A549 (cell line): Measurements from ENCODE around the gene PPP1R9B. TPM values are rescaled to one million over a fixed set of nuclear protein-coding genes. Genes with fewer than 3 reads are reported as not detected.

Experiments used
- ATAC-seq, 2 experiments: fragments of 200-7000 bp in 1 of 2; fragments of >200 bp in 1 of 2; cut with Nextera tagmentation in 1 of 2; cut with Tn5 transposase in 1 of 2; 3 replicates each; pipeline versions ENCODE4 v1.8.0 to v1.9.1; 2018 to 2020; ENCODE audit warnings: mild to moderate bottlenecking in 1 of 2, moderate library complexity in 1 of 2
- CTCF ChIA-PET: fragments of 300-600 bp; sonication (Branson Sonifier 250); formaldehyde crosslinking; extraction: SDS; loops from one replicate; lab custom pipeline; 2021; ENCODE audit warnings: antibody characterized with exemption, inconsistent platforms; lab: Yijun Ruan, JAX
- POLR2A ChIA-PET: fragments of 350-600 bp; formaldehyde crosslinking; extraction: SDS; loops from one replicate; lab custom pipeline; 2021; ENCODE audit warnings: antibody characterized with exemption, inconsistent platforms; lab: Yijun Ruan, JAX
- DNase-seq, 2 experiments: peaks; one replicate each; pipeline versions ENCODE4 v3.0.0 to v3.0.0-alpha.2; 2011 to 2016; ENCODE audit warnings: low read depth in 1 of 2, low spot score in 1 of 2
- FAIRE-seq: peaks from 2 replicates; lab custom pipeline; 2011; peaks lifted over from hg19 to GRCh38; lab: Jason Lieb, UNC
- H3K27ac ChIP-seq, 2 experiments: fragments of >200 bp; sonication (Bioruptor Twin); formaldehyde crosslinking; 3 replicates each; pipeline ENCODE4 v1.5.1; 2016 to 2017
- H3K4me1 ChIP-seq: fragments of >200 bp; sonication (Bioruptor Twin); formaldehyde crosslinking; 3 replicates; pipeline ENCODE4 v1.6.1; 2016
- H3K4me2 ChIP-seq: fragments of >200 bp; sonication (Bioruptor Twin); formaldehyde crosslinking; 3 replicates; pipeline ENCODE4 v1.6.1; 2016
- H3K4me3 ChIP-seq: fragments of >200 bp; sonication (Bioruptor Twin); formaldehyde crosslinking; 3 replicates; pipeline ENCODE4 v1.5.1; 2016
- H3K9me3 ChIP-seq: fragments of >200 bp; sonication (Bioruptor Twin); formaldehyde crosslinking; 3 replicates; pipeline ENCODE4 v1.6.1; 2016
- ATOH8 ChIP-seq: fragments of 250-450 bp; sonication (Bioruptor Pico); IDR thresholded peaks from 2 replicates; pipeline ENCODE4 v1.5.0; 2020; ENCODE audit warnings: low read depth, mild to moderate bottlenecking, moderate library complexity
- BCL3 ChIP-seq: fragments of >200 bp; sonication (Bioruptor Twin); formaldehyde crosslinking; IDR thresholded peaks from 3 replicates; pipeline ENCODE4 v1.6.1; 2016
- BHLHE40 ChIP-seq: IDR thresholded peaks from 2 replicates; pipeline ENCODE4 v1.6.1; 2012; ENCODE audit warnings: low read depth, low read length, inconsistent platforms
- CHD4 ChIP-seq: fragments of 200-600 bp; sonication (generic); IDR thresholded peaks from 2 replicates; pipeline ENCODE4 v1.6.1; 2016; ENCODE audit warnings: antibody characterized with exemption, mild to moderate bottlenecking, borderline replicate concordance
- E2F6 ChIP-seq: IDR thresholded peaks from 2 replicates; pipeline ENCODE4 v1.6.1; 2012; ENCODE audit warnings: low read depth, borderline replicate concordance
- EHF ChIP-seq: fragments of 250-450 bp; sonication (Bioruptor Pico); IDR thresholded peaks from 2 replicates; pipeline ENCODE4 v1.5.0; 2020; ENCODE audit warnings: mild to moderate bottlenecking
- EHMT2 ChIP-seq: fragments of 200-600 bp; sonication (generic); IDR thresholded peaks from 2 replicates; pipeline ENCODE4 v1.6.1; 2016; ENCODE audit warnings: antibody characterized with exemption, low read depth, mild to moderate bottlenecking, moderate library complexity
- ELK1 ChIP-seq: fragments of 150-350 bp; IDR thresholded peaks from 2 replicates; pipeline ENCODE4 v1.6.1; 2014; ENCODE audit warnings: low read depth, mild to moderate bottlenecking, low read length
- FOXS1 ChIP-seq: fragments of 250-450 bp; sonication (Bioruptor Pico); IDR thresholded peaks from 2 replicates; pipeline ENCODE4 v1.5.0; 2020; ENCODE audit warnings: mild to moderate bottlenecking, moderate library complexity
- HES2 ChIP-seq: fragments of >200 bp; sonication (Bioruptor Twin); formaldehyde crosslinking; IDR thresholded peaks from 2 replicates; pipeline ENCODE4 v1.6.1; 2016
- HEYL ChIP-seq: fragments of 250-450 bp; sonication (Bioruptor Pico); IDR thresholded peaks from 2 replicates; pipeline ENCODE4 v1.8.0; 2021; ENCODE audit warnings: mild to moderate bottlenecking, moderate library complexity
- HOXB13 ChIP-seq: fragments of 250-450 bp; sonication (Bioruptor Pico); IDR thresholded peaks from 2 replicates; pipeline ENCODE4 v1.5.0; 2020; ENCODE audit warnings: low read depth, mild to moderate bottlenecking, moderate library complexity
- JUN ChIP-seq, 2 experiments: fragments of >200 bp; sonication (Bioruptor Twin); formaldehyde crosslinking; IDR thresholded peaks; 2 replicates in 1 of 2; 3 replicates in 1 of 2; pipeline ENCODE4 v1.6.1; 2016 to 2017
- MAZ ChIP-seq: fragments of 150-350 bp; IDR thresholded peaks from 2 replicates; pipeline ENCODE4 v1.6.1; 2014; ENCODE audit warnings: antibody characterized with exemption, low read depth, low read length, borderline replicate concordance
- MYC ChIP-seq: IDR thresholded peaks from 2 replicates; pipeline ENCODE4 v1.6.1; 2012; ENCODE audit warnings: mild to moderate bottlenecking, inconsistent platforms, low read length, improper control_type of control experiment, borderline replicate concordance
- NFE2L2 ChIP-seq: fragments of 150-350 bp; conservative IDR thresholded peaks from 2 replicates; pipeline ENCODE4 v1.6.1; 2014; ENCODE audit warnings: low read length
- NPAS2 ChIP-seq: fragments of 250-450 bp; sonication (Bioruptor Pico); IDR thresholded peaks from 2 replicates; pipeline ENCODE4 v1.8.0; 2022; ENCODE audit warnings: mild to moderate bottlenecking, moderate library complexity, borderline replicate concordance
- RARB ChIP-seq: fragments of 250-450 bp; sonication (Bioruptor Pico); IDR thresholded peaks from 2 replicates; pipeline ENCODE4 v1.8.0; 2021; ENCODE audit warnings: mild to moderate bottlenecking, moderate library complexity
- REST ChIP-seq: fragments of 200-600 bp; sonication (generic); IDR thresholded peaks from 2 replicates; pipeline ENCODE4 v1.6.1; 2016; ENCODE audit warnings: antibody characterized with exemption, mild to moderate bottlenecking, moderate library complexity
- RNF2 ChIP-seq: fragments of 200-600 bp; sonication (generic); IDR thresholded peaks from 2 replicates; pipeline ENCODE4 v1.6.1; 2016; ENCODE audit warnings: low read depth, mild to moderate bottlenecking, antibody characterized with exemption, moderate library complexity, borderline replicate concordance
- SREBF2 ChIP-seq: fragments of 450-650 bp; IDR thresholded peaks from 2 replicates; pipeline ENCODE4 v1.6.1; 2014; ENCODE audit warnings: mild to moderate bottlenecking, moderate library complexity
- USF2 ChIP-seq: fragments of 450-650 bp; IDR thresholded peaks from 2 replicates; pipeline ENCODE4 v1.6.1; 2014; ENCODE audit warnings: antibody characterized with exemption
- WGBS: methylation state at CpG from one replicate; pipeline ENCODE4 v1.1.6; 2017; ENCODE audit errors: missing lambda C conversion rate; 5-methylcytosine and 5-hydroxymethylcytosine counted together
- polyA plus RNA-seq, 4 experiments: library from polyadenylated mRNA; depleted of rRNA in 3 of 4; stranded (reverse); fragments of >200 nt; fragmentation: RNase III in 1 of 4; extraction: RNeasy Plus Mini Kit Qiagen cat#74134 plus additional on column Dnase treatment in 1 of 4; gene quantifications; 2 replicates in 3 of 4; 3 replicates in 1 of 4; pipeline ENCODE4 v1.2.3, GENCODE V29; 2011 to 2017

Gene PPP1R9B
- polyA plus RNA-seq, 2 of the 4 experiments (the other 2 are of a cell fraction): 22.0 to 40.6 TPM

GRCh38 chr17:50190293-50190602 is 39.8 kb upstream of the PPP1R9B start (continued):
- TF ChIP-seq ATOH8 (CRISPR knock-in tag) (no peak), CHD4 (no peak)

GRCh38 chr17:50189550-50190292 is 39.2 kb upstream of the PPP1R9B start:
- POLR2A ChIA-PET: no interaction called here
- FAIRE-seq: no peak
- 81% methylated on average over 20 of the region's 20 CpGs for WGBS

GRCh38 chr17:50188921-50189549 is 38.6 kb upstream of the PPP1R9B start:
- ChIA-PET CTCF (interaction anchor here (1.3 to 22.0 kb wide), 5 partner anchors 8 to 84 kb away, joined by 3 to 817 read pairs (median 26); partner anchors contain the start of genes COL1A1 and SGCA), POLR2A (no interaction called here)
- no peak for FAIRE-seq
- no peak for ATAC-seq
- TF ChIP-seq BHLHE40 (no peak), E2F6 (no peak), BCL3 (no peak), HES2 (no peak), FOXS1 (CRISPR knock-in tag) (no peak), USF2 (no peak), JUN (IDR thresholded peaks at IDR 0.05) (no peak), NFE2L2 (no peak), RNF2 (no peak), REST (no peak), ELK1 (no peak), EHF (CRISPR knock-in tag) (no peak), MYC (no peak), SREBF2 (no peak), HOXB13 (CRISPR knock-in tag) (no peak), HEYL (CRISPR knock-in tag) (no peak), NPAS2 (no peak), EHMT2 (no peak)
- H3K4me1 ChIP-seq: peaks cover 11% of the 10 kb centered on the region
- H3K9me3 ChIP-seq: no peaks in the 10 kb centered on the region
- WGBS: 75% methylated on average over 8 of the region's 11 CpGs
- no peak overlapping the region for H3K4me2 ChIP-seq
- H3K4me3 ChIP-seq: no peak overlapping the region
- no peak for DNase-seq
- H3K27ac ChIP-seq: peak overlapping the region in 1 of 2 experiments; percentile 9; a peak in 1 of 6 replicates

More at GRCh38 chr17:50189550-50190292, 39.2 kb upstream of the PPP1R9B start:
- Histone ChIP-seq H3K9me3 (no peaks in the 10 kb centered on the region), H3K27ac (peak overlapping the region in 1 of 2 experiments; percentile 9; a peak in 1 of 6 replicates), H3K4me3 (no peak overlapping the region), H3K4me1 (peaks cover 4% of the 10 kb centered on the region), H3K4me2 (no peak overlapping the region)
- TF ChIP-seq RARB (no peak), MAZ (no peak)
- ATAC-seq (no peak), DNase-seq (no peak)
- CTCF ChIA-PET: interaction anchor here (1.8 to 22.0 kb wide), 5 partner anchors 11 to 107 kb away, joined by 7 to 817 read pairs (median 15); partner anchors contain the start of genes COL1A1 and SGCA
